Melanocyte of skin (primary cell): Measurements from ENCODE around the gene DGKH. TPM values are rescaled to one million over a fixed set of nuclear protein-coding genes. Genes with fewer than 3 reads are reported as not detected.

Experiments used
- small RNA-seq, 2 donors: library from RNA; depleted of rRNA; stranded (forward); fragments of <200 nt; gene quantifications; one replicate each; pipeline ENCODE3, GENCODE V24; 2012
- total RNA-seq, 2 donors: library from RNA; depleted of rRNA; stranded (reverse); fragments of >200 nt; gene quantifications; 2 replicates each; pipeline ENCODE4 v1.2.3, GENCODE V29; 2012

Gene DGKH
- 10 to 100 TPM in 1 of 2 donors, 1 to 10 TPM in 1; 5.2 to 10.3 TPM for total RNA-seq

GRCh38 chr13:42048342-42048683, at the start of gene DGKH:
Gene DGKH (plus strand): TSS chr13:42048648. CDS start chr13:42048774, 126 bp downstream.

GRCh38 chr13:42272115-42272803, 223.8 kb downstream of the DGKH start, which contains the start of gene AKAP11:
Gene AKAP11 (plus strand): TSS chr13:42272152. CDS start chr13:42286349, 14,197 bp downstream.

Small RNA genes within 50 kb of the gene (small RNA-seq; reads per million reads assigned to genes)
- gene RPS28P8: 0 reads per million in 2 donors

Other genes starting within 250 kb of the DGKH start
- 10 to 100 TPM; 15.1 to 23.6 TPM for gene VWA8, start 87.5 kb upstream of the DGKH start, total RNA-seq
- gene AKAP11, start 223.5 kb downstream of the DGKH start, total RNA-seq: 10 to 100 TPM; 22.0 to 22.7 TPM